ENCODE measurements around the gene ZNF783.
"Not testable (repeated sequence)": the region's sequence is repeated elsewhere in the genome, so short reads cannot be mapped to it uniquely, and the experiment has no call there.

ZNF783 gene

DNA sequence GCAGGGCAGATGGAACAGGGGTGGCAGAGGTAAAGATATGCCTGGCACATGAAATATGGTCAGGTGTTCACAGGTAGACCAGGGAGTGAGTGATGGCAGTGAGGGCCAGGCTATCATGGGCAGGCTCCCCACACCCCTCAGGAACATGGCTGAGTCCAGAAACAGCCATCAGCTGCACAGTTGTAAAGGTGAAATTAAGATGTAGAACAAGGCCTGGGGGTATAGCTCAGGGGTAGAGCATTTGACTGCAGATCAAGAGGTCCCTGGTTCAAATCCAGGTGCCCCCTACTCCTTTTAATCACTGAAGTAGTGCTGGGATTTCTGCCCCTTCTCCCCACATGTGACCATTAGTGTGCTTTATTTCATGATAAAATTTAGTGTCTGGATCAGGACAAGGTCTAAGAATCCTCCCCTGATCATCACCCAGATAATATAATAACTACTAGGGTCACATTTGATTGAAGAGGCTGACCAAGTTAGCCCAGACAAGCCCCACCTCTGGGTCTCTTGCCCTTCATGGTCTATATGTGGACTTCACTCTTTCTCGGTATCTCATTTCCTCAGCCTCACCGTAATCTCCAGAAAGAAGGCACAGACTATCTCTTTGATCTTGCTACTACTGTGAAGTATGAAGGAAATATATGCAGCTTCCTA, 69.0 kb downstream of the ZNF783 start:
- no peak for DNase-seq (ENCODE audit: low read depth in 2 of 2)

DNA sequence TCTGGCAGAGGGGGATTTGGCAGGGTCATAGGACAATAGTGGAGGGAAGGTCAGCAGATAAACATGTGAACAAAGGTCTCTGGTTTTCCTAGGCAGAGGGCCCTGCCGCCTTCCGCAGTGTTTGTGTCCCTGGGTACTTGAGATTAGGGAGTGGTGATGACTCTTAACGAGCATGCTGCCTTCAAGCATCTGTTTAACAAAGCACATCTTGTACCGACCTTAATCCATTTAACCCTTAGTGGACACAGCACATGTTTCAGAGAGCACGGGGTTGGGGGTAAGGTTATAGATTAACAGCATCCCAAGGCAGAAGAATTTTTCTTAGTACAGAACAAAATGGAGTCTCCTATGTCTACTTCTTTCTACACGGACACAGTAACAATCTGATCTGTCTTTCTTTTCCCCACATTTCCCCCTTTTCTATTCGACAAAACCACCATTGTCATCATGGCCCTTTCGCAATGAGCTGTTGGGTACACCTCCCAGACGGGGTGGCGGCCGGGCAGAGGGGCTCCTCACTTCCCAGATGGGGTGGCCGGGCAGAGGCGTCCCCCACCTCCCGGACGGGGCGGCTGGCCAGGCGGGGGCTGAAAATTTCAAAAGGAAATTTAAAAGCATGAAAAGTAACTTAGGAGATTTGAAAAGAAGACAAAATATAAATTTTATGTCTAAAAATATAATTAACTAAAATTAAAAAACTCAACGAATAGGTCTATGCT, 70.8 kb downstream of the ZNF783 start:
- DNase-seq (ENCODE audit: low read depth in 2 of 2), result not testable (repeated sequence)

DNA sequence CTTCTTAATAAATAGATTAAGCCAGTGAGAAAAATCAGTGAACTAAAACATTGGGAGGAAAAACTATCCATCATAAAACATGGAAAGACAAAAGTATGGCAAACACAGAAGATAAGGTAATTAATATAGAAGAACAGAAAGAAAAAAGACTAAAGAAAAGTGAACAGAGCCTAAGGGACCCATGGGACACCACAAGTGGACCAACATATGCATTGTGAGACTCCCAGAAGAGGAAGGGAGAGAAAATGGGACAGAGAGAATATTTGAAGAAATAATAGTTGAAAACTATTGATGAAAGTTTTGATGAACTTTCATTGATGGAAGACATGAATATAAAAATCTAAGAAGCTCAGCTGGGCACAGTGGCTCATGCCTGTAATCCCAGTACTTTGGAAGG, 71.3 kb downstream of the ZNF783 start:
- DNase-seq (ENCODE audit: low read depth in 2 of 2), result no peak

DNA sequence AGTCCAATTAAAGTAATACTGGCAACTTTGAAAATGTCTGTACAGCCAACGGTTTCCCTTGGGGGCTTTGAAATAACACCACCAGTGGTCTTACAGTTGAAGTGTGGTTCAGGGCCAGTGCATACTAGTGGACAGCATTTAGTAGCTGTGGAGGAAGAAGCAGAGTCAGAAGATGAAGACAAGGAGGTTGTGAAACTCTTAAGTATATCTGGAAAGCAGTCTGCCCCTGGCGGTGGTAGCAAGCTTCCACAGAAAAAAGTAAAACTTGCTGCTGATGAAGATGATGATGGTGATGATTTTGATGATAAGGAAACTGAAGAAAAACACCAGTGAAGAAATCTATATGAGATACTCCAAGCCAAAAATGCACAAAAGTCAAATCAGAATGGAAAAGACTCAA, 72.2 kb downstream of the ZNF783 start:
- no peak for DNase-seq (ENCODE audit: low read depth in 2 of 2)

Measured in stimulated activated CD8-positive, alpha-beta memory T cell treated with anti-CD3 and anti-CD28 coated beads, Interleukin-7, amount 100 ng/mL, for 1 hour (primary cell).